KMS-11 (cell line): ENCODE measurements around the gene KCNJ3.

Experiments
- H2AFZ ChIP-seq: fragments of 200-600 bp; sonication (generic); 2 replicates; pipeline ENCODE4 v1.6.1; 2016; ENCODE audit warnings: antibody characterized with exemption, mixed run types, low read depth
- H3K27ac ChIP-seq: fragments of 200-600 bp; sonication (generic); 2 replicates; pipeline ENCODE4 v1.6.1; 2016; ENCODE audit warnings: mild to moderate bottlenecking, mixed run types
- H3K27me3 ChIP-seq: fragments of 200-600 bp; sonication (generic); 2 replicates; pipeline ENCODE4 v1.6.1; 2017; ENCODE audit warnings: mild to moderate bottlenecking, low read depth, mixed run types, moderate library complexity; ENCODE audit not compliant: insufficient read depth
- H3K36me3 ChIP-seq: fragments of 200-600 bp; sonication (generic); 2 replicates; pipeline ENCODE4 v1.6.1; 2017; ENCODE audit warnings: mild to moderate bottlenecking, mixed run types; ENCODE audit not compliant: insufficient read depth
- H3K4me1 ChIP-seq: fragments of 200-600 bp; sonication (generic); 2 replicates; pipeline ENCODE4 v1.6.1; 2016; ENCODE audit warnings: mild to moderate bottlenecking, low read depth, mixed run types; ENCODE audit not compliant: poor library complexity, severe bottlenecking
- H3K4me2 ChIP-seq: fragments of 200-600 bp; sonication (generic); 2 replicates; pipeline ENCODE4 v1.7.0; 2016; ENCODE audit warnings: mild to moderate bottlenecking, mixed run types
- H3K4me3 ChIP-seq: fragments of 200-600 bp; sonication (generic); IDR thresholded peaks from 2 replicates; pipeline ENCODE4 v1.6.1; 2017; ENCODE audit warnings: low read depth, low read length, mixed read lengths; ENCODE audit not compliant: insufficient read depth
- H3K79me2 ChIP-seq: fragments of 200-600 bp; sonication (generic); 2 replicates; pipeline ENCODE4 v1.6.1; 2016; ENCODE audit warnings: low read depth, mixed run types; ENCODE audit not compliant: insufficient read depth
- H3K9ac ChIP-seq: fragments of 200-600 bp; sonication (generic); 2 replicates; pipeline ENCODE4 v1.6.1; 2016; ENCODE audit warnings: mild to moderate bottlenecking, mixed run types
- H4K20me1 ChIP-seq: fragments of 200-600 bp; sonication (generic); 2 replicates; pipeline ENCODE4 v1.6.1; 2016; ENCODE audit warnings: mild to moderate bottlenecking, mixed run types; ENCODE audit not compliant: insufficient read depth
- CTCF ChIP-seq: fragments of 200-600 bp; sonication (generic); conservative IDR thresholded peaks from 2 replicates; pipeline ENCODE4 v1.6.1; 2017; ENCODE audit warnings: low read depth, mild to moderate bottlenecking, antibody characterized with exemption, low read length, moderate library complexity, mixed read lengths

KCNJ3 gene

DNA sequence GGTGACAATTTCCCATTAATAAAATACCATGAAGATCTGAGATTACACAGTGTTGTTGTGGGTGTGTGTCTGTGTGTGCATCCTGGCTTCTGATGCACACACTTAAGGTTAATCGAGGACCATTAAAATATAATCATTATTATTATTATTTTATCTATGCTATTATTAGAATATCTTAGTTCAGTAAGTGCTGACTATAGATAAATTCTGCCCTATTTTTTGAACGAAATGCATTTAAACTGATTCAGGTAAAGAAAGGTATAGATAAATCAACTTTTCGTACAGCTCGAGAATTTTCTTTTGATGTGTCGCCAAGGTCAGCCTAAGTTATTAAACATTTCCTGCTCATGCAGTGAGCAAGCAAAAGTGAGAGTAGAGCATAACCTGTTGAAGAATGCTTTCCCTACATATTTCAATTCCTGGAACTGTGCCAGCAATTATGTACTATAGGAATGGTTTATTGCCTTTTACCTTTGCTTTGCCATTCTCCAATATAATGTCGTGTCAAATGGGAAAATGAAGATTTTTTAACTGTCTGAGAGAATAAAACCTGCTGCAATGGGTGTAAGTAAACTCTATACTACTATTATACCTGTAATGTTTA, 25.8 kb downstream of the KCNJ3 start:
- Histone ChIP-seq H3K79me2 (no peaks in the 10 kb centered on the region), H2AFZ (no peak overlapping the region), H3K27ac (no peak overlapping the region), H4K20me1 (no peaks in the 10 kb centered on the region), H3K4me3 (no peak overlapping the region), H3K4me1 (no peaks in the 10 kb centered on the region), H3K9ac (no peak overlapping the region), H3K27me3 (no peaks in the 10 kb centered on the region), H3K4me2 (no peak overlapping the region), H3K36me3 (no peaks in the 10 kb centered on the region)
- no peak for TF ChIP-seq CTCF

DNA sequence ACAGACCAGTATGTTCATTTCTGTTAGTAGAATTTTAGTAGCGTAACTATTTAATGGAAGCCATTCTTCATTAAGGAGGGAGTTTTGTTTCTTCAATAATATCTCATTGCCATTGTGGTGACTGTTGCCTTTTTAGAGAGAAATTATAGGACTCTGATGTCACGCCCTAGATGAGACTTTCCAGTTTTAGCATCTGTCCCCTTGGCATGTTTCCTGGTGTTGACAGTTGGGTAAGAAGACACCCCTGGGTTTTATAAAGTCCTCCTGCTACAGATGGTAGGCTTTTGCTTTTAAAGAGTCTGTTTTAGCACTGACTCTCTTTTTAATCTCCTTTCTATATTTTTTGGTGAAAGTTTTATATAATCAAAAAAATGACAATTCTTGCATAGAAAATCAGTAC, 41.9 kb downstream of the KCNJ3 start:
- no peak overlapping the region for H2AFZ ChIP-seq
- no peaks in the 10 kb centered on the region for H3K79me2 ChIP-seq
- H3K27me3 ChIP-seq = no peaks in the 10 kb centered on the region
- no peaks in the 10 kb centered on the region for H3K36me3 ChIP-seq
- H4K20me1 ChIP-seq = no peaks in the 10 kb centered on the region
- no peaks in the 10 kb centered on the region for H3K4me1 ChIP-seq
- TF ChIP-seq CTCF = no peak
- H3K9ac ChIP-seq = no peak overlapping the region
- no peak overlapping the region for H3K4me3 ChIP-seq
- H3K4me2 ChIP-seq = no peak overlapping the region
- no peak overlapping the region for H3K27ac ChIP-seq

- Histone ChIP-seq H3K27ac (no peak overlapping the region), H2AFZ (no peak overlapping the region)
Observed at GRCh38 chr2:154758871-154759270, 60.4 kb downstream of the KCNJ3 start.

GRCh38 chr2:154762638-154763037, 64.1 kb downstream of the KCNJ3 start:
- H3K27me3 ChIP-seq = no peaks in the 10 kb centered on the region
- no peaks in the 10 kb centered on the region for H3K79me2 ChIP-seq
- no peak for TF ChIP-seq CTCF
- no peak overlapping the region for H3K27ac ChIP-seq
- H3K4me1 ChIP-seq = no peaks in the 10 kb centered on the region
- H4K20me1 ChIP-seq = no peaks in the 10 kb centered on the region
- H3K4me2 ChIP-seq = no peak overlapping the region
- H3K4me3 ChIP-seq = no peak overlapping the region
- no peaks in the 10 kb centered on the region for H3K36me3 ChIP-seq
- no peak overlapping the region for H2AFZ ChIP-seq
- no peak overlapping the region for H3K9ac ChIP-seq

More at GRCh38 chr2:154758871-154759270, 60.4 kb downstream of the KCNJ3 start:
- Histone ChIP-seq H3K9ac (no peak overlapping the region), H3K79me2 (no peaks in the 10 kb centered on the region), H3K27me3 (no peaks in the 10 kb centered on the region), H3K4me1 (no peaks in the 10 kb centered on the region), H3K4me3 (no peak overlapping the region), H3K4me2 (no peak overlapping the region), H4K20me1 (no peaks in the 10 kb centered on the region), H3K36me3 (no peaks in the 10 kb centered on the region)
- TF ChIP-seq CTCF = no peak
